Spleen (tissue), 11 donors: ENCODE results near the gene RAB2B. TPM values are rescaled to one million over a fixed set of nuclear protein-coding genes. Genes with fewer than 3 reads are reported as not detected.

Experiments
- DNase-seq: peaks from one replicate; pipeline ENCODE4 v3.0.0-alpha.2; 2020
- H3K27ac ChIP-seq, 8 donors: fragments of 200-600 bp; sonication (generic) in 7 of 8; 1 replicate in 4 of 8; 2 replicates in 4 of 8; pipeline versions ENCODE4 v1.5.0 to v1.8.0; 2016 to 2021; ENCODE audit warnings: inconsistent platforms in 4 of 8, mild to moderate bottlenecking in 4 of 8, moderate library complexity in 1 of 8
- H3K27me3 ChIP-seq, 7 donors: fragments of 200-600 bp; sonication (generic) in 6 of 7; replicated peaks in 1 of 7; 1 replicate in 4 of 7; 2 replicates in 3 of 7; pipeline versions ENCODE4 v1.5.0 to v1.8.0; 2016 to 2021; ENCODE audit warnings: inconsistent platforms in 3 of 7, mild to moderate bottlenecking in 1 of 7
- H3K36me3 ChIP-seq, 6 donors: fragments of 200-600 bp; sonication (generic) in 5 of 6; 1 replicate in 4 of 6; 2 replicates in 2 of 6; pipeline versions ENCODE4 v1.5.0 to v1.8.0; 2016 to 2021; ENCODE audit warnings: inconsistent platforms in 2 of 6
- H3K4me1 ChIP-seq, 6 donors: fragments of 200-600 bp; sonication (generic) in 5 of 6; 1 replicate in 3 of 6; 2 replicates in 3 of 6; pipeline versions ENCODE4 v1.5.0 to v1.8.0; 2016 to 2021; ENCODE audit warnings: inconsistent platforms in 3 of 6
- H3K4me3 ChIP-seq, 8 donors: fragments of 200-600 bp; sonication (generic) in 7 of 8; 1 replicate in 4 of 8; 2 replicates in 4 of 8; pipeline versions ENCODE4 v1.5.0 to v1.8.0; 2016 to 2021; ENCODE audit warnings: inconsistent platforms in 4 of 8, mild to moderate bottlenecking in 4 of 8, moderate library complexity in 2 of 8
- H3K9me3 ChIP-seq, 8 donors: fragments of 200-600 bp; sonication (generic) in 7 of 8; 1 replicate in 4 of 8; 2 replicates in 4 of 8; pipeline versions ENCODE4 v1.5.0 to v1.8.0; 2016 to 2021; ENCODE audit warnings: inconsistent platforms in 4 of 8
- CTCF ChIP-seq, 11 experiments: fragments of 200-600 bp in 7 of 11; fragments of 450-650 bp in 4 of 11; sonication (generic) in 4 of 11; IDR thresholded peaks in 8 of 11; conservative IDR thresholded peaks in 3 of 11; 1 replicate in 7 of 11; 2 replicates in 4 of 11; pipeline versions ENCODE4 v1.4.0 to v1.8.0; 2016 to 2021; ENCODE audit warnings: antibody characterized with exemption in 11 of 11, inconsistent platforms in 4 of 11, mild to moderate bottlenecking in 1 of 11
- POLR2A ChIP-seq, 3 donors: fragments of 450-650 bp; IDR thresholded peaks; one replicate each; pipeline ENCODE4 v1.5.1; 2017; ENCODE audit warnings: antibody characterized with exemption in 3 of 3, mild to moderate bottlenecking in 1 of 3
- POLR2AphosphoS5 ChIP-seq, 3 donors: sonication (generic); formaldehyde crosslinking; IDR thresholded peaks; one replicate each; pipeline ENCODE4 v1.5.1; 2017; ENCODE audit warnings: antibody characterized with exemption in 3 of 3
- WGBS, 5 donors: extraction: QIAGEN DNeasy Blood & Tissue Kit in 3 of 5; methylation state at CpG; one replicate each; pipeline versions ENCODE4 v1.1.5 to v1.1.7; 2013 to 2018; 5-methylcytosine and 5-hydroxymethylcytosine counted together
- intact Hi-C: fragments of 100-400 bp; cut with DNase I; formaldehyde crosslinking; loops from one replicate; pipeline ENCODE4 v1.15.0; 2023; ENCODE audit warnings: low total_unique reads
- polyA plus RNA-seq, 3 donors: library from polyadenylated mRNA; stranded (reverse); fragments of 200-250 nt; gene quantifications; one replicate each; pipeline ENCODE4 v1.2.1, GENCODE V29; 2013
- total RNA-seq, 7 donors: library from RNA; depleted of rRNA in 3 of 7; stranded (reverse); fragments of >200 nt in 3 of 7; fragmentation: NEBNext Ultra II Directional in 4 of 7; extraction: Animal tissue kit (Norgen Biotek cat#: 25700) in 4 of 7; gene quantifications; one replicate each; pipeline versions ENCODE4 v1.1.0 to v1.2.1, GENCODE V29; 2016 to 2021
- donor health status: healthy with polysubstance abuse.
- donor health status: DM: no; HTN: no; CAD: no; lungs with moderate emphysema.
- donor health status: DM: no; HTN: no; CAD: no.
- donor health status: Bipolar disorder and iron deficiency.
- donor health status: healthy.
- donor health status: DM: no; HTN: no; CAD: no.
- donor health status: DM: yes; HTN: yes; CAD: no.

The RAB2B gene
- total and polyA plus RNA-seq, 10 donors, result 7.2 to 34.2 (median 26.4) TPM

- Histone ChIP-seq H3K27me3 (no peaks in the 10 kb centered on the region), H3K4me1 (no peaks in the 10 kb centered on the region), H3K27ac (no peak overlapping the region), H3K9me3 (no peaks in the 10 kb centered on the region), H3K4me3 (no peak overlapping the region), H3K36me3 (no peaks in the 10 kb centered on the region)
- intact Hi-C loops, result no loop called here
- no peak for TF ChIP-seq POLR2A (IDR thresholded peaks at IDR 0.05)
- DNase-seq, result no peak
- WGBS, 5 donors, result 83 to 92% (median 86%) methylated on average over 2 of the region's 2 CpGs
Measured at GRCh38 chr14:21518725-21519124, 42.0 kb upstream of the RAB2B start.

DNA sequence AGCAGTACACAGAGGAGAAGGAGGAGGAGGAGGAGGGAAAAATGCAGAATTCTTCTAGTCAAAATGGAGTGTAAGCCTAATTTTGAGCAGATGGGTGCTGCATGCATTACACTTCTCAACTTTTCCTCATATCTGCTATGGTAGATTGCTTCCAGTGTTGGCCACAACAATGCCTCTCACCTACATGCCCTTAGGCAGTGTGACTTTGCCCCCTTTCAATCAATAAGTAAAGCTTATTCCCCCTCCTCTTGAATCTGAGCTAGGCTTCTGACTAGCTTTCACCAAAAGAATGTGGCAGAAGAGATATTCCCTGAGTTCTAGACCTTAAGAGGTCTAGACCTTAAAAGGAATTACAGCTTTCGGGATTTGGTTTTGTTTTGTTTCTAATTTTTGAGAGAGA is 37.6 kb upstream of the RAB2B start:
- 71 to 100% (median 95%) methylated on average over 1 of the region's 1 CpG for WGBS, 5 donors
- DNase-seq, result no peak
- Histone ChIP-seq H3K36me3 (peaks cover 0 to under 1% (median 0%) of the 10 kb centered on the region in 6 donors), H3K27me3 (no peaks in the 10 kb centered on the region), H3K4me3 (no peak overlapping the region), H3K27ac (no peak overlapping the region), H3K9me3 (no peaks in the 10 kb centered on the region), H3K4me1 (peaks cover 10 to 21% (median 16%) of the 10 kb centered on the region in 6 donors)
- intact Hi-C loops, result no loop called here
- TF ChIP-seq POLR2A (IDR thresholded peaks at IDR 0.05) (no peak), POLR2AphosphoS5 (IDR thresholded peaks at IDR 0.05) (no peak), CTCF (IDR thresholded peaks at IDR 0.05 in 8 of 11, conservative IDR thresholded peaks at IDR 0.05 in 3 of 11) (no peak)

DNA sequence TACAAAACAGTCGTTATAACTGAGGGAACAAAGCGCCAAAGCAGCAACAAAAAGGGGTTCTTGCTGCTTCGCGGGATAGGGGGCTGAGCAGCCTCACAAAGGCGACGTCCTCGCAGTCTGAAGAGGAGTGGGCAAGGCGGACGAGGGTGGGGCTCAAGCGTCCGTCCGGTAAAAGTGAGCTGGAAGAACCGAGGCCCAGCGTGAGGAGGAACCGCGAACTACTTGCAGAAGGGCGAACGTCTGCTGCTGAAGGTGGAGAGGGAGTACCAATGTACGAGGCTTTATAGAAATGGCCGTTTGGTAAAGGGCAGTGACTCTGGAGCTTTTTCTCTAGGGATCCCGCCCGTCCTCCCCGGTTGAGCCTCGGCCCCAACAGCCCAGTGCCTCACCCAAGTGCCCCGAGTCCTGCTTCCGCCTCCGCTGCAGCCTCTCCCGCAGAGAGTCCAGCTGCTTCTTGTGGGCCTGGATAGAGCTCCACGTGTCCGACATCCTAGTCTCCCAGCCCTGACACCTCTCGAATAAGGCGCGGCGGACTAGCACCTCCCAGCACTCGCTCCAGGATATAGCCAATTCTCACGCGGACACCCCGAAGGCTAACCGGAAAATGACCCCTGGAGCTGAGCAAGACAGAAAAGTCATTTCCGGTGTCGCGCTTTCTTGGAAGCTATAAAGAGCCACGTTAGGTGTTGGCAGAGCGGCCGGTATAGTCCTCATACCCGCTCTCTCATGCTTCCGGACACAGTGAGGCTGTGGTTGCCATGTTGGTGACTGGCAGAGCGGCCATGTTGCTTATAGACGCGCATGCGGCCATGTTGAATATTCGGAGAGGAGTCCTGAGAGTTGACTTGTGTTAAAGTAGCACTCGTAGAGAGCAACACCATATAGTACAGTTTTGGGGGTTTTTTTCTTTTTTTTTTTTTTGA is 34.2 kb upstream of the RAB2B start, which contains the start of gene METTL3:
Gene METTL3 (minus strand): TSS at position 606 of the 923 bp plus-strand sequence. CDS start 117 bp downstream, at position 489.
- peak; percentile 97 for DNase-seq
- H3K36me3 ChIP-seq, result peaks cover 0 to 33% (median 8%) of the 10 kb centered on the region in 6 donors
- WGBS, 5 donors, result 0% methylated on average over 43 to 53 of the region's 53 CpGs
- peak within 1 kb of the TSS; percentile 82 to 95 (median 88) for H3K27ac ChIP-seq
- H3K9me3 ChIP-seq, result no peaks in the 10 kb centered on the region
- TF ChIP-seq POLR2AphosphoS5 (IDR thresholded peaks at IDR 0.05), result peak; percentile 84 to 92 (median 87)
- no peak for TF ChIP-seq POLR2A (IDR thresholded peaks at IDR 0.05)
- TF ChIP-seq CTCF (IDR thresholded peaks at IDR 0.05 in 8 of 11, conservative IDR thresholded peaks at IDR 0.05 in 3 of 11), result peak in 2 of 11 experiments; percentile 16 to 28
- intact Hi-C loops, result no loop called here
- H3K4me1 ChIP-seq, result peaks cover 17 to 47% (median 30%) of the 10 kb centered on the region in 6 donors
- H3K4me3 ChIP-seq, result peak within 1 kb of the TSS; percentile 71 to 98 (median 92)
- H3K27me3 ChIP-seq, result no peaks in the 10 kb centered on the region

- Histone ChIP-seq H3K9me3 (no peaks in the 10 kb centered on the region), H3K27me3 (no peaks in the 10 kb centered on the region), H3K27ac (no peak overlapping the region), H3K36me3 (peaks cover 0 to 33% (median 8%) of the 10 kb centered on the region in 6 donors), H3K4me3 (peak overlapping the region; percentile 71 to 98 (median 92)), H3K4me1 (peaks cover 25 to 61% (median 42%) of the 10 kb centered on the region in 6 donors)
- 72 to 81% (median 79%) methylated on average over 6 of the region's 6 CpGs for WGBS, 5 donors
- DNase-seq, result no peak
- TF ChIP-seq CTCF (IDR thresholded peaks at IDR 0.05 in 8 of 11, conservative IDR thresholded peaks at IDR 0.05 in 3 of 11), result no peak
- TF ChIP-seq POLR2A (IDR thresholded peaks at IDR 0.05), result no peak
- TF ChIP-seq POLR2AphosphoS5 (IDR thresholded peaks at IDR 0.05), result no peak
- intact Hi-C loops, result no loop called here
Measured at GRCh38 chr14:21509432-21510143, 32.8 kb upstream of the RAB2B start.
